Heart right ventricle (tissue), 16 donors: ENCODE results near the gene GTF2A1. TPM values are rescaled to one million over a fixed set of nuclear protein-coding genes. Genes with fewer than 3 reads are reported as not detected.

Experiments
- ATAC-seq, 8 donors: fragments of 200-7000 bp; cut with Tn5 transposase; one replicate each; pipeline ENCODE4 v1.9.1; 2020; ENCODE audit warnings: mild to moderate bottlenecking in 8 of 8, moderate library complexity in 8 of 8, moderate number of reproducible peaks in 1 of 8
- DNase-seq, 2 donors: peaks; one replicate each; pipeline ENCODE4 v3.0.0-alpha.2; 2020
- H3K27ac ChIP-seq, 10 donors: fragments of 200-600 bp; sonication (generic) in 2 of 10; one replicate each; pipeline versions ENCODE4 v1.5.0 to v1.8.0; 2020 to 2022; ENCODE audit warnings: mild to moderate bottlenecking in 3 of 10
- H3K27me3 ChIP-seq, 7 donors: fragments of 200-600 bp; one replicate each; pipeline ENCODE4 v1.8.0; 2021 to 2022; ENCODE audit warnings: mild to moderate bottlenecking in 2 of 7
- H3K36me3 ChIP-seq, 9 donors: fragments of 200-600 bp; sonication (generic) in 1 of 9; one replicate each; pipeline versions ENCODE4 v1.5.0 to v1.8.0; 2020 to 2022; ENCODE audit warnings: mild to moderate bottlenecking in 2 of 9
- H3K4me1 ChIP-seq, 9 donors: fragments of 200-600 bp; sonication (generic) in 1 of 9; one replicate each; pipeline versions ENCODE4 v1.5.0 to v1.8.0; 2020 to 2022; ENCODE audit warnings: mild to moderate bottlenecking in 4 of 9
- H3K4me3 ChIP-seq, 10 donors: fragments of 200-600 bp; sonication (generic) in 2 of 10; one replicate each; pipeline versions ENCODE4 v1.5.0 to v1.8.0; 2020 to 2022; ENCODE audit warnings: mild to moderate bottlenecking in 7 of 10, moderate library complexity in 2 of 10
- H3K9me3 ChIP-seq, 11 donors: fragments of 200-600 bp in 10 of 11; sonication (generic) in 2 of 11; one replicate each; pipeline versions ENCODE4 v1.5.0 to v1.8.0; 2013 to 2022; ENCODE audit warnings: mild to moderate bottlenecking in 2 of 11, control low read depth in 1 of 11, moderate library complexity in 1 of 11
- CTCF ChIP-seq, 9 donors: fragments of 200-600 bp; sonication (generic) in 2 of 9; IDR thresholded peaks; one replicate each; pipeline versions ENCODE4 v1.5.0 to v1.8.0; 2021 to 2022; ENCODE audit warnings: antibody characterized with exemption in 9 of 9, mild to moderate bottlenecking in 5 of 9, moderate library complexity in 1 of 9
- WGBS, 2 donors: extraction: QIAGEN DNeasy Blood & Tissue Kit; methylation state at CpG; one replicate each; pipeline ENCODE4 v1.1.7; 2013; ENCODE audit warnings: inconsistent platforms in 1 of 2; 5-methylcytosine and 5-hydroxymethylcytosine counted together
- intact Hi-C, 10 donors: fragments of 100-400 bp; cut with DNase I; formaldehyde crosslinking; loops; one replicate each; pipeline versions ENCODE4 v1.11.1 to v1.14.2; 2022
- polyA plus RNA-seq, 2 donors: library from polyadenylated mRNA; stranded (reverse); fragments of 200-250 nt; gene quantifications; one replicate each; pipeline ENCODE4 v1.2.3, GENCODE V29; 2013
- total RNA-seq, 10 donors: library from RNA; stranded (reverse); fragmentation: NEBNext Ultra II Directional in 3 of 10; extraction: Animal tissue kit (Norgen Biotek cat#: 25700) in 3 of 10; gene quantifications; one replicate each; pipeline versions ENCODE4 v1.2.1 to v1.2.4, GENCODE V29; 2021 to 2023
- donor health status: Arrhythmogenic right ventricular cardiomyopathy.
- donor health status: ischemic (EF 13 %, LVEDD 7.1; RV severe dilation, severe dysfunction).
- donor health status: healthy with polysubstance abuse.
- donor health status: DM: no; HTN: yes; CAD: no.
- donor health status: DM: no; HTN: no; CAD: no.
- donor health status: ischemic (EF 25% LVEDD 6.9; RV normal size, moderate dysfunction).
- donor health status: ischemic (EF 25% LVEDD 5.7; RV mildly dilated, moderate dysfunction).
- donor health status: healthy.
- donor health status: DM: yes; HTN: yes; CAD: no.
- donor health status: Ischemic cardiomyopathy.
- donor health status: ischemic (EF 35%, LVEDD 5.7; RV mildly dilated, moderate dysfunction).
- donor health status: nonischemic (EF 11% LVEDD 7.7; RV severe dilation, severe dysfunction).
- donor health status: DM: yes; HTN: yes; CAD: no.
- donor health status: PGD.
- donor health status: ischemic (EF 29% LVEDD 5.4; RV normal size, mild dysfunction).
- donor health status: nonischemic (EF 23%, LVEDD 6.1; RV moderate dilation, normal function).

GTF2A1 gene
- total and polyA plus RNA-seq, 12 donors = 4.3 to 28.3 (median 22.2) TPM

- DNase-seq (no peak), ATAC-seq (no peak)
- Histone ChIP-seq H3K36me3 (no peaks in the 10 kb centered on the region), H3K27ac (no peak overlapping the region), H3K9me3 (no peaks in the 10 kb centered on the region), H3K27me3 (no peaks in the 10 kb centered on the region), H3K4me1 (peaks cover 0 to 13% (median 0%) of the 10 kb centered on the region in 9 donors), H3K4me3 (no peak overlapping the region)
- intact Hi-C loops = loop anchor here in 5 of 10 donors (2.0 to 10.0 kb wide), 3 partner anchors 165 to 207 kb away; partner anchors contain the start of gene TSHR (in 3 of the 5)
- WGBS, 2 donors = 45 to 52% methylated on average over 1 of the region's 1 CpG
- TF ChIP-seq CTCF (IDR thresholded peaks at IDR 0.05) = no peak
Measured at GRCh38 chr14:81161749-81162148, 59.0 kb downstream of the GTF2A1 start.

GRCh38 chr14:81161088-81161487, 59.7 kb downstream of the GTF2A1 start:
- no peaks in the 10 kb centered on the region for H3K9me3 ChIP-seq
- intact Hi-C loops = loop anchor here in 4 of 10 donors (10.0 kb wide), 2 partner anchors 166 to 206 kb away; partner anchors contain the start of gene TSHR (in 3 of the 4)
- peaks cover 0 to 13% (median 0%) of the 10 kb centered on the region in 9 donors for H3K4me1 ChIP-seq
- H3K27ac ChIP-seq = no peak overlapping the region
- 87 to 90% methylated on average over 7 of the region's 7 CpGs for WGBS, 2 donors
- no peaks in the 10 kb centered on the region for H3K36me3 ChIP-seq
- DNase-seq = no peak
- H3K27me3 ChIP-seq = no peaks in the 10 kb centered on the region
- H3K4me3 ChIP-seq = no peak overlapping the region
- no peak for ATAC-seq
- TF ChIP-seq CTCF (IDR thresholded peaks at IDR 0.05) = no peak

DNA sequence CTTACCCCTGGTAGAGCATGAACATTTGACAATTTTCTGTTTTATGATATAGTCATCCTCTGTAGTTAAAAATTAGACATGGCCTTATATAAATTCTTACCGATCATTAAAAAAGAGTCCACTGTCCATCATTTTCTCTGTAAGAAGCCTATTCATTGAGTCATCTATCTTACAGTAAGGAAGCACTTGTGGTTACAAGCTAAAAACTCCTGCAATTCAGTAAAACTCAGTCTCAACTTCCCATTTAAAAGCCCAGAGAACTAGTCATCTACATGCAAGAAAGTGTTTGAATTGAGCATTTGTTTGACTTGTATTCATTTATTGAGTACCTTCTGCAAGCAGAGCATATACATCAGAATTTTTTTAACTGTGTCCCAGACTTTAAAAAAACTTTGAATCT, 63.3 kb downstream of the GTF2A1 start:
- H3K27ac ChIP-seq = no peak overlapping the region
- H3K4me1 ChIP-seq = no peaks in the 10 kb centered on the region
- intact Hi-C loops = no loop called here
- H3K27me3 ChIP-seq = no peaks in the 10 kb centered on the region
- DNase-seq (no peak), ATAC-seq (no peak)
- 90 to 94% methylated on average over 1 of the region's 1 CpG for WGBS, 2 donors
- H3K4me3 ChIP-seq = no peak overlapping the region
- peaks cover 0 to 7% (median 0%) of the 10 kb centered on the region in 9 donors for H3K36me3 ChIP-seq
- no peaks in the 10 kb centered on the region for H3K9me3 ChIP-seq
- no peak for TF ChIP-seq CTCF (IDR thresholded peaks at IDR 0.05)

GRCh38 chr14:81153187-81153586, 67.6 kb downstream of the GTF2A1 start:
- ATAC-seq = no peak
- Histone ChIP-seq H3K36me3 (peaks cover 0 to 7% (median 0%) of the 10 kb centered on the region in 9 donors), H3K4me1 (no peaks in the 10 kb centered on the region), H3K4me3 (no peak overlapping the region), H3K27ac (no peak overlapping the region), H3K27me3 (no peaks in the 10 kb centered on the region), H3K9me3 (no peaks in the 10 kb centered on the region)
- intact Hi-C loops = no loop called here
- DNase-seq = no peak
- no peak for TF ChIP-seq CTCF (IDR thresholded peaks at IDR 0.05)
- WGBS, 2 donors = 77 to 90% methylated on average over 1 of the region's 1 CpG
